Memory B cell (primary cell): ENCODE data around the gene CCDC85C.
A peak's percentile ranks its signal among the peaks of the same experiment; 100 is the strongest.

Source experiments
- ATAC-seq: fragments of 150-1000 bp; cut with Tn5 transposase; 2 replicates; pipeline ENCODE4 v1.10.0; 2021; ENCODE audit warnings: low read depth, mild to moderate bottlenecking, moderate library complexity
- DNase-seq, 2 donors: peaks; one replicate each; pipeline ENCODE4 v3.0.0; 2022; ENCODE audit warnings: low spot score in 2 of 2
- H3K27ac Mint-ChIP-seq: one replicate; pipeline ENCODE4 v1.8.0; 2022; ENCODE audit warnings: mild to moderate bottlenecking, moderate library complexity, mixed read lengths
- H3K27me3 Mint-ChIP-seq: one replicate; pipeline ENCODE4 v1.8.0; 2022; ENCODE audit warnings: mixed read lengths
- H3K36me3 Mint-ChIP-seq: one replicate; pipeline ENCODE4 v1.8.0; 2022; ENCODE audit warnings: mild to moderate bottlenecking, mixed read lengths
- H3K4me1 Mint-ChIP-seq: one replicate; pipeline ENCODE4 v1.8.0; 2022; ENCODE audit warnings: mixed read lengths
- H3K4me3 Mint-ChIP-seq: one replicate; pipeline ENCODE4 v1.8.0; 2022; ENCODE audit warnings: mild to moderate bottlenecking, moderate library complexity, mixed read lengths
- H3K9me3 Mint-ChIP-seq: one replicate; pipeline ENCODE4 v1.8.0; 2022; ENCODE audit warnings: mixed read lengths

CCDC85C gene

GRCh38 chr14:99624024-99624423 is 20.0 kb upstream of the CCDC85C start:
- ATAC-seq: no peak
- peaks cover 29% of the 10 kb centered on the region for H3K27me3 Mint-ChIP-seq
- H3K27ac Mint-ChIP-seq: no peak overlapping the region
- no peaks in the 10 kb centered on the region for H3K36me3 Mint-ChIP-seq
- H3K4me1 Mint-ChIP-seq: peaks cover 5% of the 10 kb centered on the region
- no peaks in the 10 kb centered on the region for H3K9me3 Mint-ChIP-seq
- DNase-seq: no peak
- H3K4me3 Mint-ChIP-seq: no peak overlapping the region

- ATAC-seq (no peak), DNase-seq (no peak)
- H3K27ac Mint-ChIP-seq: no peak overlapping the region
- H3K27me3 Mint-ChIP-seq: peaks cover 24% of the 10 kb centered on the region
- H3K9me3 Mint-ChIP-seq: no peaks in the 10 kb centered on the region
- no peak overlapping the region for H3K4me3 Mint-ChIP-seq
- peaks cover 5% of the 10 kb centered on the region for H3K4me1 Mint-ChIP-seq
- H3K36me3 Mint-ChIP-seq: no peaks in the 10 kb centered on the region
These were observed 17.9 kb upstream of the CCDC85C start for GRCh38 chr14:99621948-99622347.

DNA sequence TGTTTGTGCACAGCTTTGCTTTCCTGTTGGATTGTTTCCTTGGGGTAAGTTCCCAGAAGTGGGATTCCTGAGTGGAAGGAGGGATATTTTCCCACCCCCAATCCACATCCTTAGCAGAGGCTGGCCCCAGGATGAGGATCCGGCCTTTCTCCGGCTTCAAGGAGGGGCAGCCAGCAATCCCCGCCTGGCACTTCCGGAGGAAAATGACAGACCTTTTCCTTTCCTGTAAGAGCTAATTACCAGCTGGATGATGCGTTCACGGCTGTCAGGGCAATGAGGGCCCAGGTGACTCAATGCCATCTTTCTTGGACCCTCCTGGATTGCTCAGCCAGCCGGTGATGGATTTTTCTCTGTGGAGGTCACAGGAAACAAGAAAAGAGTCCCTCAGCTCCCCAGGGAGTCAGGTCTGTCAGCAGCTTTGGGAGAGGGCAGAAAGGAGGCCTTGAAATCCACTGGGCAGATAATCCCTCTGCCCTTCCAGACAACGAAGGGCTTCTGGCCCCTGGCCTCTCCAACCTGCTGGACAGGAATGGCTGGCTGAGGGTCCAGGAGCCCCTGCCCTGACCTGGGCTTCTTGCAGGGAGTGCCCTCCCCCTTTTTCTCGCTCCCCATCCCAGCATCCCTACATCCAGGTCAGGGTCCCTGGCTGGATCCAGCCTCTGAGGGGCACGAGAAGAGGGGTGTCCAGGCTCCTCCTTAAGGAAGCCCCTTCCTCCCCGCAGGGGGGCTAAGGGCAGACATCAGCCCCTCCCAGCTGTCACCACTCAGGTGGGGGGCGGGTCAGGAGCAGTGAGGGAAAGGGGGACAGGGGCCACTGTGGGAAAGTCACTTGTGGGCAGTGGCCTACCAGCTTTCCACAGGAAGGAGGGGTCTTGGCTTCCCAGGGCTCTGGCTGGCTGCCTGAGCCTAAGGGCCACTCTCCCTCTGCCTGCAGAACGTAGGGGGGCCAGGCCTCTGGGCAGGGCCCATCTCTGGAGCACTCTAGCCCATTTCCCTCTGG is 16.1 kb upstream of the CCDC85C start:
- Mint-ChIP-seq H3K9me3 (no peaks in the 10 kb centered on the region), H3K4me1 (peaks cover 3% of the 10 kb centered on the region), H3K27me3 (peaks cover 22% of the 10 kb centered on the region), H3K27ac (no peak overlapping the region), H3K36me3 (no peaks in the 10 kb centered on the region), H3K4me3 (no peak overlapping the region)
- ATAC-seq: no peak
- no peak for DNase-seq

- Mint-ChIP-seq H3K36me3 (no peaks in the 10 kb centered on the region), H3K4me3 (no peak overlapping the region), H3K4me1 (no peaks in the 10 kb centered on the region), H3K27ac (no peak overlapping the region), H3K9me3 (no peaks in the 10 kb centered on the region), H3K27me3 (peaks cover 12% of the 10 kb centered on the region)
- ATAC-seq (no peak), DNase-seq (no peak)
These were observed 13.1 kb upstream of the CCDC85C start for GRCh38 chr14:99616832-99617800.

DNA sequence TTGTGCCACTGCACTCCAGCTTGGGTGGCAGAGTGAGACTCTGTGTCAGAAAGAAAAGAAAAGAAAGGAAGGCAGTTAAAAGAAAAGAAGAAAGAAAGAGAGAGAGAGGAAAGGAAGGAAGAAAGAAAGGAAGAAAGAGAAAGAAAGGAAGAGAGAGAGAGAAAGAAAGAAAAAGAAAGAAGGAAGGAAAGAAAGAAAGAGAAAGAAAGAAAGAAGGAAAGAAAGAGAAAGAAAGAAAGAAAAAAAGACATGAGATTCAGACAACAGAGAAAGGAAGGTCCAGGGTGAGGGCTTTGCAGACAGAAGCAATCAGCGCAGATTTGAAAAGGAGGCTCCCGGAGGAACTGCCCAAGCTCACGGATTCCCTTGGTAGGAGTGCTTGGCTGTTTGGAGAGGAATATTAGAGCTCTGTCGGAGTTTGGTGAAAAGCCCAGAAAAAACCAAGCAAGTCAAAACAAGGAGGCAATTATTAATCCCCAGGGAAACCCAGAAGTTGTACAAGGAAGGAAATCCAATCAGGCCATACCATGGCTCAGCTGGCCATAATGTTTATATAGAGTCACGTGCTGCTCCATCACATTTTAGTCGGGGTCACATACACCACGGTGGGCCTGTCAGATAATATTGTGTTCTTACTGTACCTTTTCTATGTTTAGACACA is 11.6 kb upstream of the CCDC85C start:
- DNase-seq: no peak

DNA sequence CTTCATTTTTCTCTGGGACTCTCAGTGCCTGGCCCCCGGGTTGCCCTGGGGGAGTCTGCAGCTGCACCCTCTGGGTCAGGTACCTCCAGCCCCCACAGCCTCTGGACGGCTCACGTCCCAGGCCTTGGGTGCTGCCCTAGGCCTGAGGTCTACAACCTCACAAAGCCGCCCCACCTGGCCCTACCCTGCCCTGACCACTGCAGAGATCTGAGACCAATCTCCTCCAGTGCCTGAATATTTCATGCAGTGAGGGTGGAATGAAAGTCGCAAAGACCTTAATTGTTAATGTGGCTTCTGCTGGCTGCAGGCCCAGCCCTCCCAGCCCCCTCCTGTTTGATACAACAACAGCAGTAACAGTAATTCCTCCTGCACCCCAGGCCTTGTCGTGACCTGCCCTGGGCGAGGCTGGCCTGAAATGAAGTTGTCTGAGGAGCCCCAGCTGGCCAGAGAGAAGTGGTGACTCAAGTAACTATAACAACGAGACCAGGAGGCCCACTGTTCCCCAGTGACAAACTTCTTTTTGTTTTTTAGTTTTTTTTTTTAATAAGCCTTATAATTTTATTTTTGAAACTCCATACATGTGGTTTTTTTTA is 8.8 kb upstream of the CCDC85C start:
- Mint-ChIP-seq H3K4me1 (no peaks in the 10 kb centered on the region), H3K36me3 (no peaks in the 10 kb centered on the region), H3K27me3 (peaks cover 10% of the 10 kb centered on the region), H3K27ac (no peak overlapping the region), H3K4me3 (no peak overlapping the region), H3K9me3 (no peaks in the 10 kb centered on the region)
- DNase-seq: no peak
- ATAC-seq: no peak

More for the DNA sequence above, 11.6 kb upstream of the CCDC85C start:
- H3K9me3 Mint-ChIP-seq: no peaks in the 10 kb centered on the region
- H3K4me3 Mint-ChIP-seq: no peak overlapping the region
- H3K27ac Mint-ChIP-seq: no peak overlapping the region
- no peaks in the 10 kb centered on the region for H3K4me1 Mint-ChIP-seq
- H3K36me3 Mint-ChIP-seq: no peaks in the 10 kb centered on the region
- H3K27me3 Mint-ChIP-seq: peaks cover 11% of the 10 kb centered on the region
- no peak for ATAC-seq

- H3K27me3 Mint-ChIP-seq: peaks cover 10% of the 10 kb centered on the region
- H3K9me3 Mint-ChIP-seq: no peaks in the 10 kb centered on the region
- no peak for DNase-seq
- no peaks in the 10 kb centered on the region for H3K4me1 Mint-ChIP-seq
- H3K27ac Mint-ChIP-seq: no peak overlapping the region
- H3K36me3 Mint-ChIP-seq: no peaks in the 10 kb centered on the region
- H3K4me3 Mint-ChIP-seq: no peak overlapping the region
- no peak for ATAC-seq
These were observed 8.2 kb upstream of the CCDC85C start for GRCh38 chr14:99612071-99612737.

DNA sequence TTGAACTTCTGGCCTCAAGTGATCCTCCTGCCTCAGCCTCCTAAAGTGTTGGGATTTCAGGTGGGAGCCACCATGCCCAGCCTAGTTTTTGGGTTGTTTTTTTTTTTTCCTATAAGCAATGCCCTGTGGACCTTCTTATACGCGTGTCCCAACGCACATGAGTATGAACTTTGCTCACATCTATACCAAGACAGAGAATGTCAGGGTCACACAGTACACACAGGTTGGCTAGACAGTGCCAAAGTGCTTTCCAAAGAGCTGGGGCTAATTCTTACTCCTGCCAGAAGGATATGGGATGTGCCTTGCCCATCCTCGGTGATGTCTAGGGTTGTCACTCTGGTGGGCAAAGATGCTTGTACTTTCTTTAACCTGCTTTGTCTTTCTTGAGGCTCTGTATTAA is 7.6 kb upstream of the CCDC85C start:
- no peak for ATAC-seq
- Mint-ChIP-seq H3K27me3 (peaks cover 9% of the 10 kb centered on the region), H3K4me1 (no peaks in the 10 kb centered on the region), H3K36me3 (no peaks in the 10 kb centered on the region), H3K4me3 (no peak overlapping the region), H3K9me3 (no peaks in the 10 kb centered on the region), H3K27ac (no peak overlapping the region)
- no peak for DNase-seq

DNA sequence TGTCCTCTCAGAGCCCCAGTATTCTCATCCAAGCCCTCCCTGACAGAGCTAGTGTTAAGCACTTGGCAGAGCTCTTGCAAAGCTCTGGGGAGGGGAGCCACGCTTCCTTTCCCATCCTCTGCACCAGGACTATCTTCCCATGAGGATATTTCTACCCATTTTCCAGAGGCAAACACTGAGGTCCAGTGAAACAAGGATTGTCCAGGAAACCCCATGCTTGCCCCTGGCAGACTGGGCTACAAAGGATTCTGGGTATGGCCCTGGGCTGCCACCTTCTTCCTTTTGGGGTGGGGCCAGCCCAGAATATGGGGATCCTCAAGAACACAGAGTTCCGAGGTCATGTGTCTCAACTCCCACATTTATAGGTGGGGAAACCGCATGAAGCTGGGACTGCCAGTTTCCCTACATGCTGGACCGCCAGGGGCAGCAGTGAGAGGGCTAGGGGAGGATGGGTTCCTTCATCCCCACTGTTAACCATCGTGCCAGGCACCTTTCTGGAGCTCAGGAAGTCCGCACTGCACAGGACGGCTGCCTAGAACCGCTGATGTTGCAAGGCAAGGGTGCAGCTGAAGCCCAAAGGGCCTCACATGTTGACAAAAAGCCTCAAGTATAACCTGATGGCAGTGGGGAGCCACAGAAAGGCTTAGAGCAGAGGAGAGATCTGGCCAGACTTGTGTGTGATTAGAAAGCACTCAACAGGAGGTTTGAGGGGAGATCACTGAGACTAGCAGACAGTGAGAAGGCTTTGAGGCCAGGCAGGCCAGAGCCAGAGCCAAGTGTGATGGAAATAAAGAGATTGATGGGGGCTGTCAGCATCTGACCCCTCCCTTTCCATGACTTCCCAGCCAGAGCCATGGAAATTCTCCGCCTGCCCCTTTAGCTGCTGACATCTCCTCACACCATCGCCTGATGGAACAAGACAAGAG is 5.5 kb upstream of the CCDC85C start:
- H3K4me3 Mint-ChIP-seq: no peak overlapping the region
- H3K36me3 Mint-ChIP-seq: no peaks in the 10 kb centered on the region
- H3K27ac Mint-ChIP-seq: no peak overlapping the region
- ATAC-seq (no peak), DNase-seq (no peak)
- peaks cover 4% of the 10 kb centered on the region for H3K27me3 Mint-ChIP-seq
- H3K9me3 Mint-ChIP-seq: no peaks in the 10 kb centered on the region
- peaks cover 6% of the 10 kb centered on the region for H3K4me1 Mint-ChIP-seq

GRCh38 chr14:99608591-99608990 is 4.6 kb upstream of the CCDC85C start:
- no peak for ATAC-seq
- Mint-ChIP-seq H3K27me3 (peaks cover 2% of the 10 kb centered on the region), H3K27ac (no peak overlapping the region), H3K4me1 (peaks cover 6% of the 10 kb centered on the region), H3K9me3 (no peaks in the 10 kb centered on the region), H3K4me3 (no peak overlapping the region), H3K36me3 (no peaks in the 10 kb centered on the region)
- no peak for DNase-seq

DNA sequence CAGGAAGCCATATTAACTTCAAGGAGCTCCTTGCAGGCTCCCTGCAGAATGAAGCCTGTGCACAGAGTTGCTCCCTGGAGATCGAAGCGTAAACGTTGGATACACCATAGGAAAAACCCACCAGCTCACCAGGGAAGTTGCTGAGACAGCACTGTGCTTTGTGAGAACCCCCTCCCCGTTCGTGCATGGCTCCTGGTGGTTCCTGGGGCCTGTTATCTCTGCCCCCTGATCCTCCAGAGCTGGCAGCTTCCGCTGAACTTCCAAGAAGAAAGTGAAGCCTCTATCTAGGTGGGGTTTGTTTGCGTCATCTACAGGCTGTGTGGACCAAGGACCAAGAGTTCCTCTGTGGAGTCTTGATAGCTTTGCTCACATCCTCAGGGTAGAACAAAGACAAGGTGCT is 2.4 kb upstream of the CCDC85C start:
- peaks cover 8% of the 10 kb centered on the region for H3K4me1 Mint-ChIP-seq
- peaks cover 2% of the 10 kb centered on the region for H3K27me3 Mint-ChIP-seq
- H3K27ac Mint-ChIP-seq: no peak overlapping the region
- H3K9me3 Mint-ChIP-seq: no peaks in the 10 kb centered on the region
- no peak for ATAC-seq
- no peaks in the 10 kb centered on the region for H3K36me3 Mint-ChIP-seq
- no peak for DNase-seq
- no peak overlapping the region for H3K4me3 Mint-ChIP-seq

DNA sequence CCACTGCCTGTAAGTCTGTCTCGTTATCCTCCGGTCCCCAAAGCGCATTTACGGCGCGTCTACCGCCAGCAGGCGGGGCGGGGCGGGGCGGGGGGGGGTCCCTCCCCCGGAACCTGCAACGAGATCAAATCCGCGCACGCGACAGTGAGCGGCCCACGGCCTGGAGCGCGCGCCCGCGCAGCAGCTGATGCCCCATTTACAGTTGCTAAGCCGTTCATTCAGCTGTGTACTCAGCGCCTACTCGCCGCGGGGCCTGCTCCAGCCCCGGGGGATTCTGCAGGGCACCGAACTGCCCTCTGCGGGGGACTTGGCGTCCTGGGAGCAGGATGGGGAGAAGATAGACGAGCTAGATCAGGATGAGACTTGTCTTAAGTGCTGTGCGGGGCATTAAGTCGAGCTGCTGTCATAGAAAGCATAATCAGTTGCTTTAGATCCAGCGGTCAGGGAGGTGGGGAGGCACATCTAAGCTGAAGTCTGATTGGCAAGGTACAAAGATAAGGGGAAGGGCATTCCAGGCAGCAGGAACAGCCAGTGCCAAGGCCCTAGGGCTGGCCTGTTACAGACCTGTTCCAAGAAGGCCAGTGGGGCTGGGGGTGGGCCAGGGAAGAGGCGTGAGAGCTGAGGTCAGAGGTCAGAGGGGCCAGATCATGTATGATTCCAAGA is 1.4 kb upstream of the CCDC85C start:
- peak overlapping the region; percentile 89 for H3K4me3 Mint-ChIP-seq
- H3K9me3 Mint-ChIP-seq: no peaks in the 10 kb centered on the region
- H3K4me1 Mint-ChIP-seq: peaks cover 8% of the 10 kb centered on the region
- H3K27me3 Mint-ChIP-seq: peaks cover 2% of the 10 kb centered on the region
- no peaks in the 10 kb centered on the region for H3K36me3 Mint-ChIP-seq
- peak; percentile 37 for ATAC-seq
- peak overlapping the region; percentile 71 for H3K27ac Mint-ChIP-seq
- DNase-seq: peak; percentile 52 to 63
